MCF 10A (cell line): Measurements from ENCODE around the gene ADGRG3. TPM values are rescaled to one million over a fixed set of nuclear protein-coding genes. Genes with fewer than 3 reads are reported as not detected.

Source experiments
- BruUV-seq: library from RNA; stranded (reverse); fragments of 400-500 nt; replicated peaks from 2 replicates; lab custom pipeline; 2021; lab: Mats Ljungman, UMichigan
- CTCF ChIA-PET: fragments of 300-600 bp; sonication (Branson Sonifier 250); formaldehyde crosslinking; extraction: SDS; loops from one replicate; lab custom pipeline; 2021; ENCODE audit warnings: antibody characterized with exemption, inconsistent platforms; lab: Yijun Ruan, JAX
- POLR2A ChIA-PET: fragments of 300-600, 350-650 bp; sonication (Branson Sonifier 250); formaldehyde crosslinking; extraction: SDS; loops from one replicate; lab custom pipeline; 2020; ENCODE audit warnings: antibody characterized with exemption, inconsistent platforms; lab: Yijun Ruan, JAX
- DNase-seq: peaks from one replicate; pipeline ENCODE4 v3.0.0-alpha.2; 2018; ENCODE audit not compliant: unreplicated experiment
- H3K27ac Mint-ChIP-seq: one replicate; pipeline ENCODE4 v1.8.0; 2022; ENCODE audit warnings: mild to moderate bottlenecking, low read depth, mixed read lengths; ENCODE audit not compliant: unreplicated experiment
- H3K27me3 Mint-ChIP-seq: one replicate; pipeline ENCODE4 v1.8.0; 2022; ENCODE audit warnings: mixed read lengths; ENCODE audit not compliant: insufficient read depth, unreplicated experiment
- H3K36me3 Mint-ChIP-seq: one replicate; pipeline ENCODE4 v1.8.0; 2022; ENCODE audit warnings: mild to moderate bottlenecking, moderate library complexity, mixed read lengths; ENCODE audit not compliant: insufficient read depth, unreplicated experiment
- H3K4me1 Mint-ChIP-seq: one replicate; pipeline ENCODE4 v1.8.0; 2022; ENCODE audit warnings: mixed read lengths; ENCODE audit not compliant: insufficient read depth, unreplicated experiment
- H3K4me3 Mint-ChIP-seq: one replicate; pipeline ENCODE4 v1.8.0; 2022; ENCODE audit warnings: mild to moderate bottlenecking, moderate library complexity, mixed read lengths; ENCODE audit not compliant: unreplicated experiment
- H3K9me3 Mint-ChIP-seq: one replicate; pipeline ENCODE4 v1.8.0; 2022; ENCODE audit warnings: mixed read lengths; ENCODE audit not compliant: unreplicated experiment
- CTCF ChIP-seq: fragments of 200-600 bp; IDR thresholded peaks from one replicate; pipeline ENCODE4 v1.8.0; 2022; ENCODE audit warnings: antibody characterized with exemption, mild to moderate bottlenecking; ENCODE audit not compliant: unreplicated experiment
- intact Hi-C: fragments of 100-400 bp; cut with micrococcal nuclease; formaldehyde crosslinking; loops from 2 replicates; pipeline ENCODE4 v1.14.1; 2022
- total RNA-seq: library from RNA; stranded (reverse); gene quantifications from 2 replicates; pipeline ENCODE4 v1.2.3, GENCODE V29; 2022

The ADGRG3 gene
- total RNA-seq, 1 experiment from 2014 or later: not detected

DNA sequence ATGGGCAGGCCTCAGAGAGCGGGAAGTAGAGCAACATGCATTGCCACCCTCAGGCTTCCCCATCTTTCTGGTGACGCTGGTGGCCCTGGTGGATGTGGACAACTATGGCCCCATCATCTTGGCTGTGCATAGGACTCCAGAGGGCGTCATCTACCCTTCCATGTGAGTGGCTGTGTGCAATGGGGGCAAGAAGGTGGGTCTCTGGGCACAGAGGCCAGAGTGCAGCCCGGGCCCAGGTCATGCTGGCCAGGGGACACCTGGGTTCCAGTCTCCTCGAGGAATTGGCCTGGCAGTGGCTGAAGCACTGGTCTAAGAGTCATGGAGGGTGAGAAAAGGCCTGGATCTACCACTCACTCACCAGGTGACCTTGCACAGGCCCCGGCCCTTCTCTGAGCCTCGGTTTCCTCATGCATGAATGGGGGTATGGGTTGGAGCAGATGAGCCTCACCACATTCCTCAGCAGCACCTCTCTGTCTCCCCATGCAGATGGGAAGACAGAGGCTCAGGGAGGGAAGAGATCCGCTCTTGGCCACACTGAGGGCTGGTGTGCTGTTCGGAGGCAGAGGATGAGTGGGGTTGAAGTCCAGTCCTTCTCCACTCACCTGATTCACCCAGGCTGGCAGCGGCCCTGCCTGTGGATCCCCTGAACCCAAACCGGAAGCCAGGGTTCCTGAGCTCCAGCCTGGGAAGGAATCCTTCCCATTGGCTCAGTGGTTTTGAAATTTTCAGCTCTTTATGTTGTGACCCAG lies 7.2 kb upstream of the ADGRG3 start:
- BruUV-seq: no TSS peak
- ChIA-PET POLR2A (no interaction called here), CTCF (interaction anchor here (0.5 to 1.5 kb wide), 2 partner anchors 12 to 19 kb away, joined by 4 read pairs; no protein-coding TSS in a partner anchor)
- no peaks in the 10 kb centered on the region for H3K27me3 Mint-ChIP-seq
- H3K27ac Mint-ChIP-seq: no peak overlapping the region
- intact Hi-C loops: no loop called here
- H3K4me3 Mint-ChIP-seq: no peak overlapping the region
- DNase-seq: no peak
- no peaks in the 10 kb centered on the region for H3K9me3 Mint-ChIP-seq
- no peak for TF ChIP-seq CTCF
- H3K36me3 Mint-ChIP-seq: no peaks in the 10 kb centered on the region
- H3K4me1 Mint-ChIP-seq: no peaks in the 10 kb centered on the region

DNA sequence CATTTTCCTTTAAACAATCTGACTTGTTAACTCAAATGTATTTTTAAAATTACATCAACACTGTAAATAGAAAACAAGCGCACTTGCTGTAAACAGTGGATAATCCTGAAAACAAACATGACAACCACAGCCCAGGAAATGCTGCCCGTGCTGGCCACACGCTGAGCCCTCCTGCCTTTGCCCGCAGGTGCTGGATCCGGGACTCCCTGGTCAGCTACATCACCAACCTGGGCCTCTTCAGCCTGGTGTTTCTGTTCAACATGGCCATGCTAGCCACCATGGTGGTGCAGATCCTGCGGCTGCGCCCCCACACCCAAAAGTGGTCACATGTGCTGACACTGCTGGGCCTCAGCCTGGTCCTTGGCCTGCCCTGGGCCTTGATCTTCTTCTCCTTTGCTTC lies 6.6 kb upstream of the ADGRG3 start:
- CTCF ChIA-PET: no interaction called here
- H3K9me3 Mint-ChIP-seq: no peaks in the 10 kb centered on the region
- no peak for DNase-seq
- POLR2A ChIA-PET: no interaction called here
- intact Hi-C loops: no loop called here
- no peaks in the 10 kb centered on the region for H3K27me3 Mint-ChIP-seq
- H3K4me1 Mint-ChIP-seq: no peaks in the 10 kb centered on the region
- TF ChIP-seq CTCF: no peak
- no TSS peak for BruUV-seq
- no peak overlapping the region for H3K27ac Mint-ChIP-seq
- no peak overlapping the region for H3K4me3 Mint-ChIP-seq
- H3K36me3 Mint-ChIP-seq: no peaks in the 10 kb centered on the region

DNA sequence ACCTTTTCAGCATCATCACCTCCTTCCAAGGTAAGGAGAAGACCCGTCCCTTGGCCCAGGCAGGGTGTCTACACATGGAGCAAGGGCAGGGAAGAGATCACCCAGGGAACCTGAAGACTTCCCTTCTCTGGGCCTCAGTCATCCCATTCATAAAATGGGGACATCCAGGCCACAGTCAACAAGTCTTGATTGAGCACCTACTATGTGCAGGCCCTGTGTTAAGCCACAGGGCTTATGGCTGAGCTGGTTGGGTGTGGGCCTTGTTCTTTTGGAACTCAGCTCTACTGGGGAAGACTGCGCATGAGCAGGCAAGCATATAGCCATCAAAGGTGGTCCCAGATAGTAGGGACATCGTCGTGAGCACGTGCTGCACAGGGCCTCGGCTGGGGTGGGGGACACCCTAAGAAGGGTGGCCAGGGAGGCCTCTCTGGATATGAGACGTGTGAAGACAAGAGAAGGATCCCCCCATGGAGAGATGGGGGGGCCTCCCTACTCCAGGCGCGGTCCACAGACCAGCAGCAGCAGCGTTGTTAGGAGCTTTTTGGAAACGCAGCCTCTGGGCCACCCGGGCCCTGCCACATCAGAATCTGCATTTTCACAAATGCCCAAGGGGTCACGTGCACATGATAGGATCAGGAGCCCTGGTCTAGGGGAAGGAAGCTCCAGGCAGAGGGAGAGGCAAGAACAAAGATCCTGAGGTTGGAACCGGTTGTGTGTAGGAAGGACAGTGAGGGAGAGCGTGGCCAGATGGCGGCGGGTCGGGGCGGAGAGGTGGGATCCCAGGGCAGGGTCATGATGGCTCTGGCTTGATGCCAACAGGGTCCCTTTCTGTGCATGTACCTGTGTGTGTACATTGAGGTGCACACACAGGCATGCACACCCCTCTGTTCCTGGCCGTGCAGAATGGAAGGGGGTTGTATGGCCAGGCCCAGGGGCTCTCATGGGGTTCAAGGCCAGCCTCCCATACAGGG lies 5.9 kb upstream of the ADGRG3 start:
- Mint-ChIP-seq H3K9me3 (no peaks in the 10 kb centered on the region), H3K27ac (no peak overlapping the region), H3K36me3 (no peaks in the 10 kb centered on the region), H3K4me3 (no peak overlapping the region), H3K27me3 (no peaks in the 10 kb centered on the region), H3K4me1 (no peaks in the 10 kb centered on the region)
- intact Hi-C loops: no loop called here
- ChIA-PET POLR2A (no interaction called here), CTCF (interaction anchor here (0.7 to 1.1 kb wide), 3 partner anchors 10 to 245 kb away, joined by 3 to 5 read pairs (median 4); no protein-coding TSS in a partner anchor)
- no TSS peak for BruUV-seq
- DNase-seq: no peak
- TF ChIP-seq CTCF: no peak

DNA sequence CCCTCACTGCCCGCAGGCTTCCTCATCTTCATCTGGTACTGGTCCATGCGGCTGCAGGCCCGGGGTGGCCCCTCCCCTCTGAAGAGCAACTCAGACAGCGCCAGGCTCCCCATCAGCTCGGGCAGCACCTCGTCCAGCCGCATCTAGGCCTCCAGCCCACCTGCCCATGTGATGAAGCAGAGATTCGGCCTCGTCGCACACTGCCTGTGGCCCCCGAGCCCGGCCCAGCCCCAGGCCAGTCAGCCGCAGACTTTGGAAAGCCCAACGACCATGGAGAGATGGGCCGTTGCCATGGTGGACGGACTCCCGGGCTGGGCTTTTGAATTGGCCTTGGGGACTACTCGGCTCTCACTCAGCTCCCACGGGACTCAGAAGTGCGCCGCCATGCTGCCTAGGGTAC lies 4.7 kb upstream of the ADGRG3 start:
- Mint-ChIP-seq H3K36me3 (no peaks in the 10 kb centered on the region), H3K4me1 (no peaks in the 10 kb centered on the region), H3K4me3 (no peak overlapping the region), H3K27ac (no peak overlapping the region), H3K9me3 (no peaks in the 10 kb centered on the region), H3K27me3 (no peaks in the 10 kb centered on the region)
- no peak for TF ChIP-seq CTCF
- CTCF ChIA-PET: interaction anchor here (1.0 to 1.1 kb wide), 2 partner anchors 14 to 63 kb away, joined by 5 read pairs; no protein-coding TSS in a partner anchor
- POLR2A ChIA-PET: no interaction called here
- intact Hi-C loops: no loop called here
- DNase-seq: no peak
- no TSS peak for BruUV-seq
